IPS DF 6.9 (cell line): ENCODE measurements around the gene TUBGCP3.

Experiments
- DNase-seq: peaks from one replicate; pipeline ENCODE4 v3.0.0-alpha.2; 2013; ENCODE audit warnings: low read depth, low spot score
- H3K27ac ChIP-seq: one replicate; pipeline ENCODE4 v1.5.1; 2013; ENCODE audit warnings: low read length, control low read depth
- H3K27me3 ChIP-seq: 2 replicates; pipeline ENCODE4 v1.6.1; 2013; ENCODE audit warnings: mild to moderate bottlenecking, low read length; ENCODE audit not compliant: control insufficient read depth, insufficient read depth
- H3K36me3 ChIP-seq: 2 replicates; pipeline ENCODE4 v1.6.1; 2013; ENCODE audit warnings: low read length; ENCODE audit not compliant: control insufficient read depth, insufficient read depth
- H3K4me1 ChIP-seq: 2 replicates; pipeline ENCODE4 v1.6.1; 2013; ENCODE audit warnings: low read length; ENCODE audit not compliant: control insufficient read depth, insufficient read depth
- H3K4me3 ChIP-seq: 2 replicates; pipeline ENCODE4 v1.5.1; 2013; ENCODE audit warnings: mild to moderate bottlenecking, low read length
- H3K9me3 ChIP-seq: 2 replicates; pipeline ENCODE4 v1.6.1; 2013; ENCODE audit warnings: low read length, inconsistent platforms; ENCODE audit not compliant: control insufficient read depth, insufficient read depth
- WGBS: extraction: QIAGEN DNeasy Blood & Tissue Kit; methylation state at CpG from one replicate; pipeline ENCODE4 v1.1.7; 2013; ENCODE audit warnings: mixed read lengths, missing lambda C conversion rate; ENCODE audit not compliant: insufficient read length, insufficient coverage; 5-methylcytosine and 5-hydroxymethylcytosine counted together

Gene TUBGCP3

DNA sequence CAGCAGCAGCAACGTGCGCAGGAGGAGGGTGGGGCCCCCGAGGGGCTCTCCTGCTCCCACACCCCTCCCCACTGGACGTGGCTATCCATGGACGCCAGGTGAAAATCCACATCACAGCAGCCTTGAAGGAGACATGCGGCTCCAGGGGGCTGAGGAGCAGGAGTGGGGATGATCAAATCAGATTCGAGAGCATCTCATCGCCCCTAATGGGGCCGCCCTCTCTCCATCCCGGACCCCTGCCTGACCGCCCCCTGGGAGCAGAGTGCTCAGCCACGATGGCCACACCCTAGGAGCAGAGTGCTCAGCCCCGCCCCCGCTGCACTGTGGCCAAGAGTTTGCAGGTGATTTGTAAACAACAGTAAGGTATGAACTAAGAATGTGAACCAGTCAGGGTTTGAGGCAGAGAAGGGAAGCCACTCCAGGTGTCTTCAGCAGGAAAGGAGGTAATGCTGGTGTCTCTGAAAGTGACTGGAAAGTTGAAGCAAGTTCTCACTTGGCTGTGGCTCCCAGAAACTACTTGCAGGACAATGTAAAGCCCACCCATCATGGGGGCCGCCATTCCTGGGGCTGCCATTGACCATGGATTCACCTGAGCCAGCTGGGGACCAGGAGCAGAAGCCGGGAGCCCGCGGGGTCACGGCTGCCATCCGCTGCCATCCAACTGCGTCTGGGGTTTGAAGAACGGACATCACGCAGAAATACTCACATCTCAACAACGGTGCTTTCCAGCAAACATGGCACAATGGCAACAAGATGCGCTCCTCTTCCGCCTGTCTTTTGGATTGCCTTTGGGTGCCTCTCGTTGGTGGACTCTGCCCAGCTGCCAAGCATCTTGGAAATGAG is 140.0 kb downstream of the TUBGCP3 start:
- no peak overlapping the region for H3K4me3 ChIP-seq
- H3K36me3 ChIP-seq: no peaks in the 10 kb centered on the region; the same call in 1 of the 2 replicates
- peaks cover 1% of the 10 kb centered on the region; the same call in 1 of the 2 replicates for H3K4me1 ChIP-seq
- DNase-seq: no peak
- H3K27me3 ChIP-seq: no peaks in the 10 kb centered on the region
- WGBS: no CpG with 5 or more reads among the region's 27 CpGs
- H3K9me3 ChIP-seq: no peaks in the 10 kb centered on the region
- no peak overlapping the region for H3K27ac ChIP-seq

DNA sequence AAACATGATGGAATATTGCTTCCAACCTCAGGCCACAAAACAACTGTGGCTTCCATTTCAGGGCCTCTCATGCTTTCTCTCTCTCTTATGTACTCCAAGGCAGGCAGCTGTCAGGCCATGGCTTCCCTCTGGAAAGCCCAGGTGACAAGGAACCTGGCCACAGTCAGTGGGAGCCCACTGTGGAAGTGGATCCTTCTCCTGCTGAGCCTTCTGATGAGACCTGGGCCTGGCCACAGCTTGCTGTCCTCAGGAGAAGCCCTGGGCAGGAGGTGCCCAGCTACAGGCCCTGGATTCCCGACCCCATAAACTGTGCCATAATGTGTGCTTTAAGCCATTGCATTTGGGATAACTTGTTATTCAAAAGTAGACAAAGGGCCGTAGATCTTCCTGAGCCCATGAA is 140.6 kb downstream of the TUBGCP3 start:
- WGBS: no CpG with 5 or more reads among the region's 2 CpGs
- H3K9me3 ChIP-seq: no peaks in the 10 kb centered on the region
- no peaks in the 10 kb centered on the region; the same call in 1 of the 2 replicates for H3K36me3 ChIP-seq
- DNase-seq: no peak
- H3K4me3 ChIP-seq: no peak overlapping the region
- H3K27me3 ChIP-seq: no peaks in the 10 kb centered on the region
- peaks cover 1% of the 10 kb centered on the region; the same call in 1 of the 2 replicates for H3K4me1 ChIP-seq
- no peak overlapping the region for H3K27ac ChIP-seq

DNA sequence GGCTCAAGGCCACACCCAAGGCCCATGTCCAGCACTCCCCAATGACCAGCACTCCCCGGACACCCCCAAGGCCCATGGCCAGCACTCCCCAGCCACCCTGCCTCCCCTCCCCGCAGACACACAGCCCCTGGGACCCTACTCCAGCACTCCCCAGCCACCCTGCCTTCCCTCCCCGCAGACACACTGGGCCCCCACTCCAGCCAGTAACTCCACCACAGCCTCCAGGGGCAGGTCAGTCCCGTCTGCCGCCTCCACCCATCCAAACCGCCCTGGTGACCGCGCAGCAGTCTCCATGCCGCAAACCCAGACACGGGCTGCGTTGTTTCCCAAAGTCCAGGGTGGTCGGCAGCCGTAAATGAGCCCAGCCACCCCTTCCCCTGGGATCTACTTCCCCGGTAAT is 141.1 kb downstream of the TUBGCP3 start:
- Histone ChIP-seq H3K4me1 (peaks cover 1% of the 10 kb centered on the region; the same call in 1 of the 2 replicates), H3K4me3 (no peak overlapping the region), H3K27me3 (no peaks in the 10 kb centered on the region), H3K27ac (no peak overlapping the region), H3K36me3 (no peaks in the 10 kb centered on the region), H3K9me3 (no peaks in the 10 kb centered on the region)
- no CpG with 5 or more reads among the region's 14 CpGs for WGBS
- no peak for DNase-seq

DNA sequence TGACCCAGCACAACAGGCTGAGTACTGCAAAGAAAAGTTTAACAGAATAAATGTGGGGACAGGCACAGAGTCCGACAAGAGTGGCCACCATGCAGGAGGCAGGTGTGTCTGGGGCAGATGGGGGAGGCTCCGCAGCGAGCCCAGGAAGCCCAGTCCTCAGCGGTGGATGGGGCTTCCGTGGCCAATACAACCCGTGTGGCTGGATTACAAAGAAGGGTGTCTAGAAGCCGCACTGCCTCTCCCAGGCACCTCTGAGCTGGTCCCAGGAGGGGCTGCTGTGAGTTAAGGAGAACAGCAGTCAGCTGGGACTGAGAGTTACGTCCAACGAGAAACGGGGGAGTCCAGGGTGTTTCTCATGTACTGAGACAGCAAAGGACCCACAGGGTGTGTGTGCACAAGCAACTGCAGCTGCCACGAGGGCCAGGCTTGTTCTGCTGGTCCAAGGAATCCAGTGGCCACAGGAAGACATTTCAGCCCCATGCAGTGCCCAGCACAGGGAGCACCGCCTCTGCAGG is 141.5 kb downstream of the TUBGCP3 start:
- WGBS: no CpG with 5 or more reads among the region's 12 CpGs
- Histone ChIP-seq H3K9me3 (no peaks in the 10 kb centered on the region), H3K36me3 (no peaks in the 10 kb centered on the region), H3K4me3 (no peak overlapping the region), H3K27me3 (no peaks in the 10 kb centered on the region), H3K27ac (no peak overlapping the region), H3K4me1 (peaks cover 1% of the 10 kb centered on the region; the same call in 1 of the 2 replicates)
- no peak for DNase-seq

DNA sequence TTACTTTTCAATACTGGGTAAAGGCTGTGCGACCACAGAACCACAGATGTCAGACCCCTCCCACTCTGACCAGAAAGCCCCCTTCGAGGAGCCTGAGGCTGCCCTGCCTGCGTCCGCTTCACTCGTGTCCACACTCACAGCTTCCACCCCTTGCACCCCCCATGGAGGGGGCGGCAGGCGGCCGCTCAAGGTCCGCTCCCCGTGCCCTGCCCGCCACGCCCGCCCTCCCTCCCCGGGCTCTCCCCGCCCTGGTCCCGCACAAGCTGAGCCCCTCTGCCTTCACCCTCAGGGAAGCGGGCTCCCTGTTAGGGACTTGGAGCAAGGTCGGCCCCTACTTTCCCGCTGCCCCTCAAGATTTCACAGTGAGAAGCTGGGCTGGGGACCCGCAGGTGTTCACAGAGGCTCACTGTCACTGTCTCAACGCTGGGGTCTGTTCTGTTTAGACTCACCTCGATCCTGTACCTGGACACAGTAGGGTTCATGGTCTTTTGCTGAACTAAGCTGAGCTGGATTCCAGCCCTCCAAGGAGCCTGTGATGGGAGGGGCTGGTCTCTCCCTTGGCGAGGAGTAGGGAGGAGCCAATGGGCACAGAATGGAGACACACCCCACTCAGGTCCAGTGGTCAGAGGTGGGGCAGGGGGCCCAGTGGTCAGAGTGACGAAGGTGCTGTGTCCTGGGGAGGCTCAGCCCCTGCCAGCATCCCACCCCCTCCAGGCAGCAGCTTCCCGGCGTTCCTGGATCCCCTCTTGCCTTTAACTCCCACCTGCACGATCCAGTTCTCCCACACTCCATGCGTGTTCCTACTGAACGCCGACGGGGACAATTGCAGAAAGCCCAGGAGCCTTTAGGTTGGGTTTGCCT is 142.3 kb downstream of the TUBGCP3 start:
- peaks cover 1% of the 10 kb centered on the region; the same call in 1 of the 2 replicates for H3K4me1 ChIP-seq
- H3K36me3 ChIP-seq: no peaks in the 10 kb centered on the region
- DNase-seq: no peak
- WGBS: no CpG with 5 or more reads among the region's 31 CpGs
- H3K27me3 ChIP-seq: no peaks in the 10 kb centered on the region
- H3K9me3 ChIP-seq: no peaks in the 10 kb centered on the region
- H3K4me3 ChIP-seq: no peak overlapping the region
- H3K27ac ChIP-seq: no peak overlapping the region

DNA sequence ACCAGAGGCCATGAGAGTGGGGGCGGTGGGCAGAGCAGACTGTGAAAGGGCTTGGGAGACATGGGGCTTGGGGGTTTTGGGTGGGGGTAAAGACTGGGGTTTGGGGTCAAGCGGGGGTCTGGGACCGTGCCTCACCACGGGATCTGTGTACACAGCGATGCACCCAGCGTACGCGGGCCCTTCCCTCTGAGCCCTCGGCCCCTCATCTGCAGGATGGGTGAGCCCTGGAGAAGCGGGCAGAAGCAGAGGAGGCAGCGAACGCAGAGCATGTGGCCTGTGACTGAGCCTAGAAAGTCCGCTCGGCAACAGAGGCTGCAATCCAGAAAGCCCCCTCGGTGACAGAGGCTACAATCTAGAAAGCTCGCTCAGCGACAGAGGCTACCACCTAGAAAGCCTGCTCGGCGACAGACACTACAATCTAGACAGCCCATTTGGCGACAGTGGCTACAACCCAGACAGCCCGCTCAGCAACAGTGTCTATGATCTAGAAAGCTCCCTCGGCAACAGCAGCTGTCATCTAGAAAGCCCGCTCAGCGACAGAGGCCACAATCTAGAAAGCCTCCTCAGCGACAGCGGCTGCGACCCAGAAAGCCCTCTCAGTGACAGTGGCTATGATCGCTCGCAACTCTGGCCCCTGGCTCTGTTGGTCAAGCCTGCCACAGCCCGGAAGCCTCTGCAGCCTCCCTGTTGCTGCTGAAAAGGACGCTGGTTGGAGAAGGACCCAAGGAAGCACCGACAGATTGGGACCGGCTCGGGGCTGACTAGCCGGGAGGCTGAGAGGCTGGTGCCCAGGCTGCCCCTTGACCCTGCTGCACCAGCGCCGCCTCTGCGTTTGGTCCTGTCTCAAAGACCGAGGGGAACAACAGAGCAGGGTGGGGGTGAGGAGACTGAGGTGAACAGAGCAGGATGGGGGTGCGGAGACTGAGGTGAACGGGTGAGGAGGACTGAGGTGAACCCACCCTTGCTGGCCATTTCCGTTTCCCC is 143.2 kb downstream of the TUBGCP3 start:
- Histone ChIP-seq H3K27ac (no peak overlapping the region), H3K36me3 (no peaks in the 10 kb centered on the region), H3K27me3 (no peaks in the 10 kb centered on the region), H3K4me1 (peaks cover 1% of the 10 kb centered on the region; the same call in 1 of the 2 replicates), H3K4me3 (no peak overlapping the region), H3K9me3 (no peaks in the 10 kb centered on the region)
- no peak for DNase-seq
- WGBS: no CpG with 5 or more reads among the region's 42 CpGs

DNA sequence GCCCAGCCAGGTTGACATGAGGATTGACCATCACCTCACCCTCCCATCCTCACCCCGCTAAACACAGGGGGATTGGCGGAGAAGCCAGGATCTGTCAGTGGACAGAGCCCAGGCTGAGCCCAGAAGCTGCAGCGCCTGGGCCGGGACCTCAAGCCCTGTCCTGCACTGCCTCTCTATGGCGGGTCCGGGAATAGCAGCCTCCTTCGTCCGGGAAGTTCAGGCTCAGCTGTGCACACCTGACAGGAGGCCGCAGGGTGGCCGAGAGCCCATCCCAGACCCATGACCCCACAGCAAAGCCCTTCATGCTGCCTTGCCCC is 144.0 kb downstream of the TUBGCP3 start:
- H3K4me1 ChIP-seq: peaks cover 1% of the 10 kb centered on the region; the same call in 1 of the 2 replicates
- no peak overlapping the region for H3K27ac ChIP-seq
- no peaks in the 10 kb centered on the region for H3K27me3 ChIP-seq
- H3K9me3 ChIP-seq: no peaks in the 10 kb centered on the region
- peak; percentile 63 for DNase-seq
- H3K4me3 ChIP-seq: no peak overlapping the region
- no CpG with 5 or more reads among the region's 10 CpGs for WGBS
- no peaks in the 10 kb centered on the region for H3K36me3 ChIP-seq

DNA sequence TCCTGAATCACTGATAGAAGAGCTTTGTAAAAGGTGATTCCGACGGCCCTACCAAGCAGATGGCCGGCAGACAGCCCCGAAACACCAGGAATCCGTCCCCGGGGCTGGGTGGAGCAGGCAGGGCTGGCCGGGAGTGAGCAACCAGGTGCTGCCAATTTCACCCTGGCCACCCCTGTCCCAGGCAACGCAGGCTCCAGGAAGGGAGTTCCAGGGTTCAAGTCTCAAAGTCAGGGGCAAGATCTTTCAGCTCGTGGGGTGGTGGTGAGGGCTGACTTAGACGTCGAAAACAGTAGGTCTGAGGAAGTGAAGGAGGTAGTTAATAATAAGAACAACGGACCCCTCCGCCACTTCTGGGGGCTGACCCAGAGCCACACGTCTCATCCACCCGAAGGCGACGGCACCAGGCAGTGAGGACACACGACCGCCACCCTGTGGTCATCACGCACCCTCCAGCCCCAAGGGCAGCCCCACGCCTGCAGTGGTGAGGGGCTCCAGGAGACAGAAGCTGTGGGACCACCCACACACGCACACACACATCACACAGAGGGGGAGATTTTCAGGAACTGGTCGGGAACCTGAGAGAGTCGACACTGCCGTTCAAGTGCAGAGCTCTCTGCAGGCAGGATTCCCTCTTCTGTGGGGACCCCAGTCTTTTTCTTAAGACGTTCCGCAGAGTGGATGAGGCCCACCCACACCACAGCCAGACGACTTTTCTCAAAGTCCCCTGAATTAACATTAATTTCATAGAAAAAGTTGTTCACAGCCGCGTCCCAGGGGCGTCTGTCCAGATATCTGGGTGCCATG is 144.6 kb downstream of the TUBGCP3 start:
- Histone ChIP-seq H3K27me3 (no peaks in the 10 kb centered on the region), H3K27ac (no peak overlapping the region), H3K36me3 (no peaks in the 10 kb centered on the region), H3K4me3 (no peak overlapping the region), H3K9me3 (no peaks in the 10 kb centered on the region), H3K4me1 (peaks cover 1% of the 10 kb centered on the region; the same call in 1 of the 2 replicates)
- no peak for DNase-seq
- WGBS: no CpG with 5 or more reads among the region's 31 CpGs

DNA sequence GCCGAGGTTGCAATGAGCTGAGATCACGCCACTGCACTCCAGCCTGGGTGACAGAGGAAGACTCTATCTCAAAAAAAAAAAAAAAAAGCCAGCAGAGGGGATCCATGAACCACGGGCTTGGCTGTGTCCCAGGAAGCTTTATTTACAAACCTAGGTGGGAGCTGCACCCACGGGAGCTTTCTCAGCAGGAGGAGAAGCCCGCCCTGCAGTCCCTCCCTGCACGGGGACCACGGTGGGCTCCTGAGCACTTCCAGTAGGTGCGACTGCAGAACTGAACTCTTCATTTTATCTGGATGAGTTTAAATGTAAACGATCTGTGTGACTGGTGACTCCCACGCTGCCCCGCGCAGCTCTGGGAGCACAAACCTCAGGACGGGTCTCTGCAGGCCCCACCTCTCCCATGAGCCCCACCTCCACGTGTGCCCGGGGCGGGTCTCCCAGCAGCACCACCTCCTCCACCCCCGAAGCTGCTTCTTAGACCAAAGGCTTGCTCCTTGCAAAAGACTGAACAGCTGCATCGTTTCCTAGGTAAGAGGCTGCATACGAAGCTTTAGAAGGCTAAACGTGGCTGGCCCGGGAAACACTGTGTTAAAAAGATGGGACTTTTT is 145.4 kb downstream of the TUBGCP3 start:
- Histone ChIP-seq H3K27me3 (no peaks in the 10 kb centered on the region), H3K4me1 (no peaks in the 10 kb centered on the region), H3K4me3 (no peak overlapping the region), H3K9me3 (no peaks in the 10 kb centered on the region), H3K27ac (no peak overlapping the region), H3K36me3 (no peaks in the 10 kb centered on the region)
- DNase-seq: no peak
- WGBS: no CpG with 5 or more reads among the region's 21 CpGs
